Fibroblast of skin of scalp (primary cell): ENCODE data around the gene NEMF.
"Not testable (repeated sequence)": the region's sequence is repeated elsewhere in the genome, so short reads cannot be mapped to it uniquely, and the experiment has no call there.

Experiments used
- DNase-seq: peaks from one replicate; pipeline ENCODE4 v3.0.0-alpha.2; 2013

Gene NEMF

DNA sequence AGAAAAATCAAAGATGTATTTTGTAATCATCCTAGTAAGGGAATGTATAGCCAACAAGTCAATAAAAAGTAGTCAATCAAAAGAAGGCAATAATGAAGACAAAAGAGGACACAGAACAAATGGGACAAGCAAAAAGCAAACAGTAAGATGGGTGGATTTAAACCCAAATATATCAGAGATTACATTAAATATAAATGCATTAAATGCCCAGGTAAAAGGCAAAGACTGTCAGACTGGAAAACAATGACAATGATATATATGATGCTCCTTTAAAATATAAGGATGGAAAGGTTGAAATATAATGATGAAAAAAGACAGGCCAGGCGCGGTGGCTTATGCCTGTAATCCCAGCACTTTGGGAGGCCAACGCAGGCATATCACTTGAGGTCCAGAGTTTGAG lies 35.7 kb downstream of the NEMF start:
- no peak for DNase-seq

DNA sequence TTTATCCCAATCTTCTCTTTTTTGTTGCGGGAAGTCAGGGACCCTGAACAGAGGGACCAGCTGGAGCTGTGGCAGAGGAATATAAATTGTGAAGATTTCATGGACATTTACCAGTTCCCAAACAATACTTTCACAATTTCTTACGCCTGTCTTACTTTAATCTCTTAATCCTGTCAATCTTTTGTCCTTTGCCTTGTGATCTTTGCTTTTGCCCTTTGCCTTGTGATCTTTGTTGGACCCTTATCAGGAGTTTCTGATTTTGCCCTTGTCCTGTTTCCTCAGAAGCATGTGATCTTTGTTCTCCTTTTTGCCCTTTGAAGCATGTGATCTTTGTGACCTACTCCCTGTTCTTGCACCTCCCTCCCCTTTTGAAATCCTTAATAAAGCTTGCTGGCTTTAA lies 36.5 kb downstream of the NEMF start:
- DNase-seq: not testable (repeated sequence)

- no peak for DNase-seq
Measured at GRCh38 chr14:49808780-49809179, 43.8 kb downstream of the NEMF start.

GRCh38 chr14:49796025-49796424 lies 56.6 kb downstream of the NEMF start:
- DNase-seq: no peak

GRCh38 chr14:49792618-49793017 lies 60.0 kb downstream of the NEMF start:
- DNase-seq: no peak

GRCh38 chr14:49786315-49786714 lies 66.3 kb downstream of the NEMF start:
- DNase-seq: no peak

DNA sequence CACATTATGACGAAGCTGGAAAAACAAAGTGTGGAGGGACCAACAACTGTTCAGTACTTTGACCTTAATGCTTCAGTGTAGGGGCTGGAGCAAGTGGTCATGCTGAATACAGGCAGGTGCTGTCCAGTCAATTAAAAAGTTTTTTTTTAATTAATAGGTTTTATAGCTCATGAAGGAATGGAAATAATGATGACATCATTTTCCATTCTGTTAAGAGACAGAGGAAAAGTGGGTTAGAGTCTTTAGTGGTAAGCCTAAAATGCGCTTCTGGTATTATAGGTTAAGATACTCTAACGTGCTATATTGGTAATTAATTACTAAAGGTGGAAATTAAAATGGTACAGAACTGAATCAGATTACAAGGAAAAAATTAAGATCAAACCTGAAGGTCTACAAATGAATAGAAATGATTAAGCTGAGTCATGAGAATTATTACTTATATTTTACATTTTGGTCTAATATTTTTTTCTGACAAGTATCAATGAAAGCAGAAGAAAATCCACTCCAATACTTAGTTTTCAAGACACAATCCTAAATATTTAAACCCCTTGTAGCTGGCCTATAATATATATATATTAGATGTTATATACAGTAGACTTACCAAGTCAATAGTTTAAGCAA lies 69.1 kb downstream of the NEMF start:
- no peak for DNase-seq

- not testable (repeated sequence) for DNase-seq
Measured at GRCh38 chr14:49781040-49781439, 71.5 kb downstream of the NEMF start.

GRCh38 chr14:49778421-49778820 lies 74.2 kb downstream of the NEMF start:
- DNase-seq: no peak

DNA sequence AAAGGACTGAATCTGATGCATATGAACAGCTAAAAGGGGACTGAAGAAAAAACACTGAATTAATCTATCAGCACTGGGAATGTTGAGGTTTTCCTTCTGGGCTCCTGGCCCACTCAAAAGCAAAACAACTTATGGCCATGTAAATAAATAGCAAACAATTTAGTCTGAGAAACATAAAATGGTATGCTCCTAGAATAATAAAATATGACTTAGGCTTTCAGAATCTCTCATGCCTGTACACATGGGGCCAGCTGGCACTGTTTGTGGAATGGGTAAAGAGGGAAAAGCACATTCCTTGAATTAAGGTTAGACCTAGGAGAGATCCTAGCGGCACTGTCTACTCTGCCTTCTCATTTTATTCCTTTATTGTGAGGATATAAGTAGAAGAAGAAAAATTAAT lies 78.5 kb downstream of the NEMF start:
- DNase-seq: no peak

GRCh38 chr14:49771691-49772090 lies 80.9 kb downstream of the NEMF start:
- DNase-seq: not testable (repeated sequence)

GRCh38 chr14:49770212-49770817 lies 82.3 kb downstream of the NEMF start:
- DNase-seq: no peak

DNA sequence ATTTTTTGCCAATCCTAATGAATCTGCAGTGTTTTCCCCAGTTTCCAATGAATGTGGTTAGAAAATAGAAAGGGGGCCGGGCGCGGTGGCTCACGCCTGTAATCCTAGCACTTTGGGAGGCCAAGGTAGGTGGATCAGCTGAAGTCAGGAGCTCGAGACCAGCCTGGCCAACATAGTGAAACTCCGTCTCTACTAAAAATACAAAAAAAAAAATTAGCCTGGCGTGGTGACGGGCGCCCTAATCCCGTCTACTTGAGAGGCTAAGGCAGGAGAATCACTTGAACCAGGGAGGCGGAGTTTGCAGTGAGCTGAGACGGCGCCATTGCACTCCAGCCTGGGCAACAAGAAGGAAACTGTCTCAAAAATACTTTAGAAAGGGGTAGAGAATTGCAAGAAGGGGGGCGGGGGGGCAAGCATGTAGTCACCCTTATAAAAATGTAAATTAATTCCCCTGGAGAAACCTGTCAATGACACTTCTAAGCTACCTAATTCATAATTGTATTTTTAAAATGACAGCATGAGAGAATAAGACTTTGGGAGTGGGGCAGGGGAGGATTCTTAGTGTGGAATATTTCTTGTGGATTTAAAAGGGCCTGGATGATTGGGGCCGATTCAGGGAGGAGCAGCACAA lies 82.9 kb downstream of the NEMF start:
- no peak for DNase-seq

DNA sequence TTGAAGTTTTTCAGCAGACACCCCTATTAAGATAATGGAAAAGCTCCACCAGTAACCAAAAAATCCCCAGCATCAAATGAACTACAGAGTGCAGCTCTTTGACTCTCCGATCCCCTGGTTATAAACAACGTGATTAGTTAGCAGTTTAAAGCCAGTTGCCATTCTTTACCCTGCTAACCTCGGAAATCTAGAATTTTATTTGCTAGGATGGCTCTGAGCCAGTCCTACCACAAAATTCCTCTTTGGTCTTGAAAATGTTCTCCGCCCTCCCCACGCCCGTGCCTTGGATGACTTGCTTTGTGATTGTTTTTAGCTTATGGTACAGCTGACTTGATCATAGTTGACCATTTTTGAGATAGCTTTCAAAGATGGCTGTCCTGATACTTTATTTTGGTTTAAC lies 83.4 kb downstream of the NEMF start:
- peak; percentile 63 for DNase-seq

DNA sequence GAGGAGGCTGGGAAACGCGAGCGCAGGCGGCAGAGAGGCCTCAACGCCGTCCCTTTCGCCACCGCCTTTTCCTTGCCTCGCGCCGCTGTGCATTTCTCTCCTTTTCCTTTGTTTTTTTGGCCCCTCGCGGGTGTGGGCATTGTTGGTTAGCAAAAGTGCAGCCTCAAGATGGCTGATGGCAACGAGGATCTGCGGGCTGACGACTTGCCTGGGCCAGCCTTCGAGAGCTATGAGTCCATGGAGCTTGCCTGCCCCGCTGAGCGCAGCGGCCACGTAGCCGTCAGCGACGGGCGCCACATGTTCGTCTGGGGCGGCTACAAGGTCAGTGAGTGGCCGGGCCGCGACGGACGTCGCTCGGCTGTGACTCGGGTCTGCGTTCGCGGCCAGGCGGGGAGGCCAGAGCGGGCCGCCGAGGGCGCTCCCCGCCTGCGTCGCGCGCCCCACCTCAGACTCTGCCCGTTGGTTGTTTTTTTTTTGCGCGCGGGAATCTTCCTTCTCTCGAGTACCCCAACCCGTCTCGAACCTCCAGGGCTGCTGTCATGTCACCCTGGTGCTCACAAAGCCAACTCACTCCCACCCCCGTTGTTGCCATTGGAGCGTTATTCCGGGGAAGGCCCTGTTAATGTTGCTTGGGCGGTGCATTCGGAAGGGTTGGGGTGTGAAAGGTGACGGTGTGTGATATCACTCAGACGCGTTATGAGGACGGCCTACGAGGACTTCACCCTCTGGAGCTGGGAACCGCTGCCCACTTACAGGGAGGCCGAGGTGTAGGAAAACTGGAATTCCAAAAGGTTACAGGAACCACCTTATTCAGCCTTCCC lies 84.1 kb downstream of the NEMF start:
- DNase-seq: peak; percentile 41

DNA sequence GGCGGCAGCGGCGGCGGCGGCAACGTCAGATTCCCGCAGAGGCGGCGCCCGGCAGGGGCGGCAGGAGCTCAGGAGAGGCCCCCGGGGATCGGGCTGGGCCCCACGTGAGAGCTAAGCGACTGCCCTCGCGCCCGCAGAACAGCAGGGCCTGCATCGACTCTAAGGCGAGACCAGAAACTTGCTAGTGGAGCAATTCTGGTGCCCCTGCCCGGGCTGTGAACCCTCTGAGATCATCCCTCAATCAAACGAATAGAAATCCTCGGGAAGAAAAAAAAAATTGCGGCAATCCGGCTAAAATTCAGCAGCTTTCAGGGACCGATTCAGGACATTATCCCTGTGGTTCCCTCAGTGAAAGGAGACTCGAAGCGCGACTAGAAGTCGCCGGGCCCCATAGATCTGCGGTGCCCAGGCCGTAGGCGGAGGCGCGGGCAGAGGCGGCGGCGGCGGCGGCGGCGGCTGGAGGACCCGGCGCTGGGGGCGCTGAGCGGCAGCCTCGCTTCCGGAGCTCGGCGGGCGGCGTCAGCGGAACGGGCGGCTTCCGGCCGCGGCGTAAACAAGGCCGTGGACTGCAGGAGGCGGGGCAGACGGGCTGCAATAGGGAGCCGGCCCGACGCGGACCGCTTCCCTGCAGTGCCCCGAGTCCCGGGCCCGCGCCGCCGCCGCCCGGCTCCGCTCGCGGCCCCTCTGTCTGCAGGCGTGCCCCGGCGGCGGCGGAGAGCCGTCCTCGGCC lies 84.9 kb downstream of the NEMF start, which contains the start of gene KLHDC2:
Gene KLHDC2, plus strand, starts transcription at position 583 of the 730 bp plus-strand sequence. CDS start 316 bp downstream, outside the sequence.
- DNase-seq: peak; percentile 91

DNA sequence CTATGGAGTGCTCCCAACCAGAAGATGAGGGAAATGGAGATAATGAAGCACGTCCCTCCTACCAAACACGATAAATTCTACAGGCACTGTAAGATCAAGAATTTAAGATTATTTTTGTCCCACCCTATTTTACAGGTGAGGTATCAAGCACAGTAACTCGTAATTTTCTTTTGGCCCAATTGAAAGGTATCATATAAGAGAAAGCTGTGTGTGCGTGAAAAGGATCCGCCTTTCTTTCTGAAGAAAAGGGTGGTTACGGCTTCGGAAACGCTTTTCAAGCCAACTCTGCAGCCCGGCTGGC lies 85.4 kb downstream of the NEMF start:
- DNase-seq: no peak

DNA sequence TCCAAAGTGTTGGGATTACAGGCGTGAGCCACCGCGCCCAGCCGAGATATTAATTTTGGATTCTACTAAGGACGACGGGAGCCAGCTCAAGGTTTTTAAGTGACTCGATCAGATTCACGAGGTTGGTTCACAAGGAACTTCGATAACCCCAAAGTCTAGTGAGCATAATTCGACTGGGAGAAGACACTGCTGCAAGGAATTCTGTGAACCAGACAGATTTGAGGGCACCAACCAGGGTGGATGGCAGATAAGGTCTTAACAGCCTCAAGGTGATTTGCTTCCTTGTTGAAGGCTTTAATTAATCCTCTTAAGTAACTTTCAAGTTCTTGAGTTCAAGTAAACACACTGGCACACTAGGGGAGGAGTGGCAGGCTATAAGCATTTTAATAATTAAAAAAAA lies 85.7 kb downstream of the NEMF start:
- no peak for DNase-seq

DNA sequence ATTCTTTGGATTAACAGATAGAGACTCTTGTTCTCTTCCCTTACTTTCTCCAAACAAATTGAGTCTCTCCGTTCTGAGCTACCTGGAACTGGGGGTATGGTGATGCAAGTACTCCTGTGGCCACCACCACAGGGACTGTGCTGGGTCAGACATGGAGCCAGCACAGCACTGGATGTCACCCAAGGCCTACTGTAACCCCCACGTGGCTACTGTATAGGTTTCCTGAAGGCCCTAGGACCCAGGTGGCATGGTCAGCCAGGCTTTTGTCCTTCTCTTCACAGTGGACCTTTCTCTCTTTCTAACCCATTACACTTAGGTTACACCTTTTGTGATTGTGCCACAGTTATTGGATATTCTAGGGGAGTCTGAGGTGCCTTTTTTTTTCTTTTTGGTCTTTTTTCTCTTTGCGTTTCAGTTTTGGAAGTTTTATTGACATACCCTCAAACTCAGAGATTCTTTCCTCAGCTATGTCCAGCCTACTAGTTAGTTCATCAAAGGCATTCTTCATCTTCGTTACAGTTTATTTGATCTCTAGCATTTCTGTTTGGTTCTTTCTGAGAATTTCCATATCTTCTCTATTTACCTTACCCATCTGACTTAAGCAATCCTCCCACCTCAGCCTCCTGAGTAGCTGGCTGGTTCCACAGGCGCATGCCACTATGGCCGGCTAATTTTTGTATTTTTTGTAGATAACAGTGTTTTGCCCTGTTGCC lies 90.6 kb downstream of the NEMF start:
- DNase-seq: no peak

DNA sequence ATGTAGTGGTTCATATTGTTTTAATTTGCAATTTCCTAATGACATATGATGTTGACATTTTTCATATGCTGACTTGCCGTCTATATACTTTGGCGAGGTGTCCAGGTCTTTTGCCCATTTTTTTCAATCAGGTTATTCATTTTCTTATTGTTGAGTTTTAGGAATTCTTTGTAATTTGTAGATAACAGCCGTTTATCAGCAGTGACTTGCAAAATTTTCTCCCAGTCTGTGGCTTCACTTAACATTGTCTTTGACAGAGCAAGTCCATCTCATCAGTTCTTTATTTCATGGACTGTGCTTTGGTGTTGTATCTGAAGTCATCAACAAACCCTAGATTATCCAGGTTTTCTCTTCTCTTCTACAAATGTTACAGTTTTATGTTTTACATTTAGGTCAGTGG lies 97.2 kb downstream of the NEMF start:
- no peak for DNase-seq

- no peak for DNase-seq
Measured at GRCh38 chr14:49754570-49755097, 98.0 kb downstream of the NEMF start.

DNA sequence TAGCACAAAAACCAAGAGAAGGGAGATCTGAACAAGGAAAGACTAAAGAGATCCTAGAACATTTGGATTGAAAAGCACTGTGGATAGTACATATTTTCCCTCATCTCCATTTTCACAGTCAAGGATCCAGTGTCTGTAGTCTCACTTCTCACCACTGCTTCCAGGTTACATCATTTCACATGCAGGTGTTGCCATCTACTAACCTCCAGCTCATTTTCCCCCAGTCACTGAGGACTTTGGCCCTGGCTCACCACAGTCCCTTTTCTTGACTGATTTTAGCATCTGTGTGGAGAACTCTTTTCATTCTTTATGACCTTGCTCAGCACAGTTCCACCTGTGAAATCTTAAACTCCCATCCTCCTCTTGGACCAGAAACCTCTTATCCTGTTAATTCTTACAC lies 106.1 kb downstream of the NEMF start:
- not testable (repeated sequence) for DNase-seq
